K562 (cell line): ENCODE measurements around the gene GPER1. TPM values are rescaled to one million over a fixed set of nuclear protein-coding genes. Genes with fewer than 3 reads are reported as not detected.

ENCODE experiments used
- AFF4 ChIP-seq: sonication (generic); formaldehyde crosslinking; IDR thresholded peaks from 2 replicates; pipeline ENCODE4 v1.8.0; 2023; ENCODE audit warnings: mild to moderate bottlenecking, missing genetic modification reagents
- HDAC6 ChIP-seq: IDR thresholded peaks from 2 replicates; pipeline ENCODE4 v1.6.1; 2012; ENCODE audit warnings: low read depth, mild to moderate bottlenecking, control low read depth, inconsistent platforms, low read length, moderate library complexity
- NR0B1 ChIP-seq: fragments of 450-650 bp; IDR thresholded peaks from one replicate; pipeline ENCODE4 v1.6.1; 2018; ENCODE audit warnings: mild to moderate bottlenecking, moderate library complexity; ENCODE audit not compliant: partially characterized antibody
- PCBP2 ChIP-seq: fragments of 200-400 bp; formaldehyde crosslinking; IDR thresholded peaks from 2 replicates; pipeline ENCODE4 v1.6.1; 2018; ENCODE audit warnings: low read length, low read depth, mild to moderate bottlenecking, moderate library complexity; ENCODE audit not compliant: poor library complexity, severe bottlenecking
- PREB ChIP-seq: sonication (generic); formaldehyde crosslinking; IDR thresholded peaks from 2 replicates; pipeline ENCODE4 v1.8.1; 2023; ENCODE audit warnings: mild to moderate bottlenecking, missing genetic modification reagents
- TRIM25 ChIP-seq: fragments of 450-650 bp; IDR thresholded peaks from 2 replicates; pipeline ENCODE4 v1.7.0; 2016; ENCODE audit warnings: borderline replicate concordance
- polyA plus RNA-seq, 8 experiments: library from polyadenylated mRNA; depleted of rRNA in 4 of 8; stranded (reverse) in 5 of 8; unstranded in 3 of 8; fragments of >200 nt; fragmentation: Nextera tagmentation in 2 of 8; fragmentation: Illumina TruSeq in 1 of 8; extraction: Ambion mirVana in 2 of 8; extraction: Trizol in 1 of 8; gene quantifications; 2 replicates each; pipeline versions ENCODE4 v1.2.1 to v1.2.3, GENCODE V29; 2011 to 2014; ENCODE audit warnings: inconsistent platforms in 1 of 8, missing spikeins in 1 of 8
- total RNA-seq, 7 experiments: library from RNA; depleted of rRNA in 6 of 7; stranded (reverse); fragments of >200 nt in 6 of 7; fragmentation: Illumina TruSeq in 2 of 7; extraction: Trizol in 2 of 7; gene quantifications; 2 replicates each; pipeline versions ENCODE4 v1.2.1 to v1.2.3, GENCODE V29; 2011 to 2021; ENCODE audit warnings: low replicate concordance in 1 of 7

Gene GPER1
- total and polyA plus RNA-seq, 9 of the 15 experiments (the other 6 are each of a cell fraction or from before 2014, with no cell fraction given) = 0.04 to 0.09 (median 0.08) TPM; not detected in 6

- no peak for TF ChIP-seq PCBP2
- no peak for TF ChIP-seq TRIM25
- TF ChIP-seq NR0B1 = no peak
- TF ChIP-seq AFF4 (CRISPR knock-in tag) = no peak
- TF ChIP-seq PREB (CRISPR knock-in tag) = no peak
- no peak for TF ChIP-seq HDAC6
Measured at GRCh38 chr7:1103789-1104515, 16.0 kb downstream of the GPER1 start (continued).
